Measurements from ENCODE around the gene GJD3.

GRCh38 chr17:40348562-40349476 lies 15.7 kb downstream of the GJD3 start:
- no peak for TF ChIP-seq CTCF (conservative IDR thresholded peaks at IDR 0.05; ENCODE audit: low read length)
- no peak for TF ChIP-seq EZH2phosphoT487 (IDR thresholded peaks at IDR 0.05; ENCODE audit: borderline replicate concordance)
